ENCODE measurements around the gene UBE2E2. TPM values are rescaled to one million over a fixed set of nuclear protein-coding genes. Genes with fewer than 3 reads are reported as not detected.
A peak's percentile ranks its signal among the peaks of the same experiment; 100 is the strongest.
"Not testable (repeated sequence)": the region's sequence is repeated elsewhere in the genome, so short reads cannot be mapped to it uniquely, and the experiment has no call there.

The UBE2E2 gene
- total RNA-seq, 1 donor from 2014 or later: 24.2 TPM

DNA sequence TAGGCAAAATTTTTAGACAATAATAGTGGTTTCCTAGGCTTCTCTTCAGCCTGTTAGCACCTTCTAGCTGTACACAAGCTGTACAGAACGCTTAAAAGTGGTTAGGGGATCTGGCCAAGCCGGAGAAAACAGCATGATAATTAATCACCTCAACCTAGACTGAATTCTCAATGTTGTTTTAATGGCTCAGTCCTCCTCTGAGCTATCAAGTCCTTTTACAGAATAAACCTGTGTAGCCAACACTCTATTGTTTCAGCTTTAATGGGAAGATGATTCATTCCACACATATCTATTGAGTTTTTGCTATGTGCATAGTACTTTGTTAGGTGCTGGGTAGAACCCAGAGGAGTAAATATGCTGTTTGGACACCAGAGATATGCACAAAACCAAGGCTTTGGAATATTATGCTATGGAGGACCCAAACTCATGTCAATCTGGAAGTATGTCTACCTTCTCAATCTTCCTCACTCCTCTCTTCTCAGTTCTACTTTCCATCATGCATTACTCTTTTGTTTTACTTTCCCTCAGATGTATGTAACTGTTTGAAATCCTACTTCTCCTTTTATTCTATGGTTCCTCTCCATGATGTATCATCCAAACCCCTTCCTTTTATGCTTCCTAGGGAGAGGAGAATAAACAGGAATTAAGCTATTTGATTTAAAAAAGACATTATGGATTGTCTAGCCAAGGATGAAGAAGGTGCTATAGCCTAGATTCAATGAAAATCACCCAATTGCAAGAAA is 27.6 kb upstream of the UBE2E2 start:
- DNase-seq (ENCODE audit: low read depth, low spot score): no peak
- Mint-ChIP-seq H3K36me3 (ENCODE audit: low read depth) (peaks cover 3% of the 10 kb centered on the region), H3K4me1 (no peaks in the 10 kb centered on the region), H3K27ac (ENCODE audit: unreplicated experiment) (no peak overlapping the region), H3K4me3 (no peak overlapping the region), H3K9me3 (peaks cover 3% of the 10 kb centered on the region), H3K27me3 (ENCODE audit: low read depth) (peaks cover 8% of the 10 kb centered on the region)
- TF ChIP-seq, protein P1, sequence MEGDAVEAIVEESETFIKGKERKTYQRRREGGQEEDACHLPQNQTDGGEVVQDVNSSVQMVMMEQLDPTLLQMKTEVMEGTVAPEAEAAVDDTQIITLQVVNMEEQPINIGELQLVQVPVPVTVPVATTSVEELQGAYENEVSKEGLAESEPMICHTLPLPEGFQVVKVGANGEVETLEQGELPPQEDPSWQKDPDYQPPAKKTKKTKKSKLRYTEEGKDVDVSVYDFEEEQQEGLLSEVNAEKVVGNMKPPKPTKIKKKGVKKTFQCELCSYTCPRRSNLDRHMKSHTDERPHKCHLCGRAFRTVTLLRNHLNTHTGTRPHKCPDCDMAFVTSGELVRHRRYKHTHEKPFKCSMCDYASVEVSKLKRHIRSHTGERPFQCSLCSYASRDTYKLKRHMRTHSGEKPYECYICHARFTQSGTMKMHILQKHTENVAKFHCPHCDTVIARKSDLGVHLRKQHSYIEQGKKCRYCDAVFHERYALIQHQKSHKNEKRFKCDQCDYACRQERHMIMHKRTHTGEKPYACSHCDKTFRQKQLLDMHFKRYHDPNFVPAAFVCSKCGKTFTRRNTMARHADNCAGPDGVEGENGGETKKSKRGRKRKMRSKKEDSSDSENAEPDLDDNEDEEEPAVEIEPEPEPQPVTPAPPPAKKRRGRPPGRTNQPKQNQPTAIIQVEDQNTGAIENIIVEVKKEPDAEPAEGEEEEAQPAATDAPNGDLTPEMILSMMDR (conservative IDR thresholded peaks at IDR 0.05): no peak

DNA sequence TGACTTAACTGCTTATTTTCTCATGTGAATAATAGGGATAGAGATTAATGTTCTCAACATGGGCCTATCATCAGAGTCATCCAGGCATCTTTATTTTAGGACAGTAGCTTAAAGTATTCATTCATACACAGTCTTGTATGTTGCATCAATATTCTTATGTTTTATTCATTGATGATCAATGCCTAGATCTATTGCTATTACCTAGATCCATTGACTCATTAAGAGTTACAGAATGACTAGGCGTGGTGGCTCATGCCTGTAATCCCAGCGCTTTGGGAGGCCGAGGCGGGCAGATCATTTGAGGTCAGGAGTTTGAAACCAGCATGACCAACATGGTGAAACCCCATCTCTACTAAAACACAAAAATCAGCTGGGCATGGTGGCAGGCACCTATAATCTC is 26.3 kb upstream of the UBE2E2 start:
- H3K4me1 Mint-ChIP-seq; H3K36me3 Mint-ChIP-seq (ENCODE audit: low read depth); H3K27ac Mint-ChIP-seq (ENCODE audit: unreplicated experiment); DNase-seq (ENCODE audit: low read depth, low spot score); H3K9me3 Mint-ChIP-seq; H3K27me3 Mint-ChIP-seq (ENCODE audit: low read depth); H3K4me3 Mint-ChIP-seq: not testable (repeated sequence)

DNA sequence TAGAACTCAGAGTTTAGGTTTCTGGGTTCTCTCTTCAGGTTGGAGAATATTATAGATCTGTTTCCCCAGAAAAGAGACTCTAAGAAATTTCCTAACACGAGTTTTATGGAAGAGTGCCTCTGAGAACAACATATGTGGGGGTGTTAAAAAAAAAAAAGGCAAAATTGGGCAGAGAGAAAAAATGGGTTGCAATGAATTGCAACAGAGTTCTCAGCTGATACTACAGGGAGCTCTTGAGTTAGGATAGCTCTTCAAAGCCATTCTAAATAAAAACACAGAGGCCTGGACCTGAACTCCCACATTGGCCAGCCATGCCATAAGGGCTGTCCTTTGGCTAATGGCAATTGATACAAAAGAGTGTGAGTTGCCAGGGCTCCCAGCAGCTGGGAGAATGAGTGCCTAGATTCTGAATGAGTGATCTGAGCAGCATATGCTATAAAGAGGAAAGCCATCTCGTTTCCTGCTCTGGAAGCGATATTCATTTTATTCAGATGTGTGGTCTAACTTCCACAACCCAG is 20.1 kb upstream of the UBE2E2 start:
- Mint-ChIP-seq H3K9me3 (no peaks in the 10 kb centered on the region), H3K4me3 (no peak overlapping the region), H3K36me3 (ENCODE audit: low read depth) (no peaks in the 10 kb centered on the region), H3K27ac (ENCODE audit: unreplicated experiment) (no peak overlapping the region), H3K27me3 (ENCODE audit: low read depth) (no peaks in the 10 kb centered on the region), H3K4me1 (no peaks in the 10 kb centered on the region)
- TF ChIP-seq, protein P1 (conservative IDR thresholded peaks at IDR 0.05): no peak
- no peak for DNase-seq (ENCODE audit: low read depth, low spot score)

DNA sequence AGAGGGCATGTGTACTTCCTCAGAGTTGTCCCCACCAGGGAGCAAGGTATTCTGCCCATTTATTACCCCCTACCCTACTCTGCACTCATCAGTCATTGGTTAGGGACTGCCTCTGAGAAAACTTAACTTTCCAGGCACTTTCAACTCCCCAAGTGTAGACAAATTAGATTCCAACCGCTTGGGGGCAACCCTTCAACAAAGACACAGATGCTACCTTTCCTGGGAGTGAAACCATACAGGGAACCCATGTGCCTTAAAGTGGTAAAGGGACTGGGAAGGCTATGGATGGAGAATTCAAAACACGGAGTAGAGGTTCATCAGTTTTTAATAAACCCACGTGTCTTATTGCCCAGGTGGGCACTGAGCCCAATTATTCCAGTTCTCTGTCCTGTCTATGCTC is 19.4 kb upstream of the UBE2E2 start:
- Mint-ChIP-seq H3K27ac (ENCODE audit: unreplicated experiment) (no peak overlapping the region), H3K36me3 (ENCODE audit: low read depth) (no peaks in the 10 kb centered on the region), H3K4me3 (no peak overlapping the region), H3K4me1 (no peaks in the 10 kb centered on the region), H3K27me3 (ENCODE audit: low read depth) (no peaks in the 10 kb centered on the region), H3K9me3 (no peaks in the 10 kb centered on the region)
- TF ChIP-seq, protein P1 (conservative IDR thresholded peaks at IDR 0.05): peak; percentile 62
- peak; percentile 8 for DNase-seq (ENCODE audit: low read depth, low spot score)

DNA sequence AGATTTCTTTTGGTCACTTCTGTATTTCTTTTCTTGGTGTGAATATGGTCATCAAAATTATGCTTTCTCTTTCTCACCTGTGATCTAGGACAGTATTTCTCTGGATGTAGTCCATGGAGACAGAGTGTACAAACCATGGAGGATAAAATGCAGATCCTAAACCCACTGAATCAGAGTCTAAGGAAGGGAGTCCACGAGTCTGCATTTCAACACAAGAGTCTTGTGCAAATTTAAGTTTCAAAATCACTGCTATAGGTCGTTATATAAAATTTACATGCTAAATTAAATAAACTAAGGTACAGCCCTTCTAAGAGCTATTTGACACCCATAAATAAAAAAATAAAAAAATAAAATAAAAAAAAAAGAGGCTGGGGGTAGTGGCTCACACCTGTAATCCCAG is 17.3 kb upstream of the UBE2E2 start:
- no peak for DNase-seq (ENCODE audit: low read depth, low spot score)
- H3K4me1 Mint-ChIP-seq: no peaks in the 10 kb centered on the region
- H3K36me3 Mint-ChIP-seq (ENCODE audit: low read depth): no peaks in the 10 kb centered on the region
- peaks cover 2% of the 10 kb centered on the region for H3K9me3 Mint-ChIP-seq
- peaks cover 3% of the 10 kb centered on the region for H3K27me3 Mint-ChIP-seq (ENCODE audit: low read depth)
- TF ChIP-seq, protein P1 (conservative IDR thresholded peaks at IDR 0.05): no peak
- H3K4me3 Mint-ChIP-seq: no peak overlapping the region
- H3K27ac Mint-ChIP-seq (ENCODE audit: unreplicated experiment): no peak overlapping the region

DNA sequence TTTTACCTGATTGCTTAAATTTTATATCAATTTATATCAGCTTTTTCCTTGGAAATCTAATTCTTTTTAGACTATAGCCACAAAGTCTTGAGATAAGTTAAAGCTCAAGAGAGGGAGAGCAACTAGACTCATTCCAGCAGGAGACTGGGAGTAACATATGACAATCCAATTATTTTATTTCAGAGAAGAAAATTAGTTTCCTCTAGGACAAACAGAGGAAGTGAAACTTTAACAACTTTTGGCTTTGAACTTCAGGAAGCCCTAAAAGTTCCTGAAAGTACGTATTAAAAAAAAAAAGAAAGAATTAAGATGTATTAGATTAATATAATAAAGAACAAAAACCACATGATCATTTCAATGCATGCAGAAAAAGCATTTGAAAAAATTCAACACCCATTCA is 13.9 kb upstream of the UBE2E2 start:
- H3K4me1 Mint-ChIP-seq: no peaks in the 10 kb centered on the region
- no peak overlapping the region for H3K27ac Mint-ChIP-seq (ENCODE audit: unreplicated experiment)
- peaks cover 2% of the 10 kb centered on the region for H3K9me3 Mint-ChIP-seq
- H3K36me3 Mint-ChIP-seq (ENCODE audit: low read depth): no peaks in the 10 kb centered on the region
- DNase-seq (ENCODE audit: low read depth, low spot score): no peak
- TF ChIP-seq, protein P1 (conservative IDR thresholded peaks at IDR 0.05): no peak
- peaks cover 16% of the 10 kb centered on the region for H3K27me3 Mint-ChIP-seq (ENCODE audit: low read depth)
- no peak overlapping the region for H3K4me3 Mint-ChIP-seq

All from neural crest cell (in vitro differentiated cells).